GM12865 (cell line): Measurements from ENCODE around the gene PDE4B.
"Not testable (repeated sequence)": the region's sequence is repeated elsewhere in the genome, so short reads cannot be mapped to it uniquely, and the experiment has no call there.

Experiments used
- DNase-seq: peaks from one replicate; pipeline ENCODE4 v3.0.0; 2010; ENCODE audit warnings: low read depth
- H3K4me3 ChIP-seq: 2 replicates; pipeline ENCODE4 v1.5.1; 2011; ENCODE audit warnings: mild to moderate bottlenecking, low read depth, low read length, control low read depth
- CTCF ChIP-seq: IDR thresholded peaks from 2 replicates; pipeline ENCODE4 v1.5.1; 2011; ENCODE audit warnings: low read length, control low read depth, low read depth, inconsistent platforms; ENCODE audit not compliant: insufficient read depth; ENCODE audit errors: missing control alignments

Gene PDE4B

GRCh38 chr1:65963156-65963888 lies 170.6 kb downstream of the PDE4B start:
- no peak for DNase-seq
- no peak overlapping the region for H3K4me3 ChIP-seq
- no peak for TF ChIP-seq CTCF

GRCh38 chr1:65964123-65964522 lies 171.4 kb downstream of the PDE4B start:
- H3K4me3 ChIP-seq, result no peak overlapping the region
- DNase-seq, result no peak
- TF ChIP-seq CTCF, result no peak

GRCh38 chr1:65965112-65965996 lies 172.7 kb downstream of the PDE4B start:
- no peak for TF ChIP-seq CTCF
- DNase-seq, result no peak
- no peak overlapping the region for H3K4me3 ChIP-seq

GRCh38 chr1:65967492-65967891 lies 174.8 kb downstream of the PDE4B start:
- DNase-seq, result not testable (repeated sequence)

GRCh38 chr1:65971547-65971946 lies 178.9 kb downstream of the PDE4B start:
- no peak for DNase-seq
- H3K4me3 ChIP-seq, result no peak overlapping the region
- no peak for TF ChIP-seq CTCF

More at GRCh38 chr1:65967492-65967891, 174.8 kb downstream of the PDE4B start:
- H3K4me3 ChIP-seq, result not testable (repeated sequence)

- TF ChIP-seq CTCF, result no peak
Measured at GRCh38 chr1:65975708-65976107, 183.0 kb downstream of the PDE4B start.

More at GRCh38 chr1:65975708-65976107, 183.0 kb downstream of the PDE4B start:
- no peak overlapping the region for H3K4me3 ChIP-seq
- DNase-seq, result no peak
